Endothelial cell of umbilical vein (primary cell): ENCODE measurements around the gene STON2. TPM values are rescaled to one million over a fixed set of nuclear protein-coding genes. Genes with fewer than 3 reads are reported as not detected.

Experiments used
- BruUV-seq: library from RNA; stranded (reverse); fragments of 400-500 nt; replicated peaks from 2 replicates; lab custom pipeline; 2021; lab: Mats Ljungman, UMichigan
- CTCF ChIA-PET: fragments of 300-600, 350-600 bp; sonication (Branson Sonifier 250); formaldehyde crosslinking; loops from one replicate; lab custom pipeline; 2021; ENCODE audit warnings: antibody characterized with exemption, inconsistent platforms; lab: Charles Lee
- POLR2A ChIA-PET: fragments of 300-600, 350-600 bp; sonication (Branson Sonifier 250); formaldehyde crosslinking; loops from one replicate; lab custom pipeline; 2021; ENCODE audit warnings: antibody characterized with exemption, inconsistent platforms; lab: Charles Lee
- DNase-seq: peaks from one replicate; pipeline ENCODE4 v3.0.0-alpha.2; 2011; ENCODE audit warnings: low read depth, low spot score
- FAIRE-seq: peaks from 2 replicates; lab custom pipeline; 2011; peaks lifted over from hg19 to GRCh38; lab: Jason Lieb, UNC
- H2AFZ ChIP-seq: 2 replicates; pipeline ENCODE4 v1.6.0; 2012; ENCODE audit warnings: low read depth, low read length, control low read depth, inconsistent platforms
- H3K27ac ChIP-seq: 2 replicates; pipeline ENCODE4 v1.5.1; 2011; ENCODE audit warnings: low read depth, mild to moderate bottlenecking, control low read depth, low read length, moderate library complexity; ENCODE audit not compliant: insufficient read depth
- H3K27me3 ChIP-seq, 2 experiments: 2 replicates each; pipeline versions ENCODE4 v1.6.0 to v1.6.1; 2011; ENCODE audit warnings: low read length in 2 of 2, mixed read lengths in 1 of 2; ENCODE audit not compliant: control insufficient read depth in 2 of 2, insufficient read depth in 2 of 2
- H3K36me3 ChIP-seq, 2 experiments: 2 replicates in 1 of 2; 3 replicates in 1 of 2; pipeline ENCODE4 v1.5.1; 2011; ENCODE audit warnings: low read length in 2 of 2, mild to moderate bottlenecking in 1 of 2, moderate library complexity in 1 of 2; ENCODE audit not compliant: control insufficient read depth in 2 of 2, insufficient read depth in 2 of 2; ENCODE audit errors: extremely low read depth in 1 of 2
- H3K4me1 ChIP-seq: 3 replicates; pipeline ENCODE4 v1.5.1; 2011; ENCODE audit warnings: mild to moderate bottlenecking, low read length; ENCODE audit not compliant: control insufficient read depth, insufficient read depth; ENCODE audit errors: extremely low read depth
- H3K4me2 ChIP-seq: 2 replicates; pipeline ENCODE4 v1.6.1; 2011; ENCODE audit warnings: low read length, control low read depth, mixed read lengths; ENCODE audit not compliant: insufficient read depth
- H3K4me3 ChIP-seq, 3 experiments: fragments of 200-600 bp in 1 of 3; sonication (generic), shearing (Covaris generic) in 1 of 3; replicated peaks in 1 of 3; 2 replicates each; pipeline ENCODE4 v1.5.1; 2011 to 2016; ENCODE audit warnings: control low read depth in 3 of 3, low read length in 3 of 3, mild to moderate bottlenecking in 2 of 3, inconsistent platforms in 1 of 3, low read depth in 1 of 3, moderate library complexity in 1 of 3; ENCODE audit not compliant: insufficient read depth in 1 of 3
- H3K79me2 ChIP-seq: 2 replicates; pipeline ENCODE4 v1.6.0; 2012; ENCODE audit warnings: low read length, inconsistent platforms; ENCODE audit not compliant: control insufficient read depth, insufficient read depth
- H3K9ac ChIP-seq: replicated peaks from 2 replicates; pipeline ENCODE3; 2011; ENCODE audit warnings: low read length, control low read depth; ENCODE audit not compliant: insufficient read depth; ENCODE audit errors: extremely low read depth
- H3K9me1 ChIP-seq: replicated peaks from 3 replicates; pipeline ENCODE4 v1.6.0; 2011; ENCODE audit warnings: mild to moderate bottlenecking, low read length; ENCODE audit not compliant: control insufficient read depth, insufficient read depth; ENCODE audit errors: extremely low read depth
- H3K9me3 ChIP-seq: replicated peaks from 2 replicates; pipeline ENCODE4 v1.5.1; 2012; ENCODE audit warnings: low read length, inconsistent platforms; ENCODE audit not compliant: control insufficient read depth, insufficient read depth
- H4K20me1 ChIP-seq: replicated peaks from 2 replicates; pipeline ENCODE3; 2011; ENCODE audit warnings: mild to moderate bottlenecking, low read length; ENCODE audit not compliant: control insufficient read depth, insufficient read depth; ENCODE audit errors: extremely low read depth
- CTCF ChIP-seq, 2 donors: IDR thresholded peaks; 1 replicate in 1 of 2; 2 replicates in 1 of 2; pipeline ENCODE4 v1.5.1; 2011; ENCODE audit warnings: low read length in 2 of 2, mild to moderate bottlenecking in 2 of 2, moderate library complexity in 2 of 2, control low read depth in 1 of 2, inconsistent platforms in 1 of 2, low read depth in 1 of 2; ENCODE audit not compliant: insufficient read depth in 1 of 2; ENCODE audit errors: extremely low read depth in 1 of 2
- FOS ChIP-seq: IDR thresholded peaks from 2 replicates; pipeline ENCODE4 v1.6.1; 2011; ENCODE audit warnings: mild to moderate bottlenecking, low read length, moderate library complexity, borderline replicate concordance; ENCODE audit not compliant: insufficient read depth
- GATA2 ChIP-seq: IDR thresholded peaks from 2 replicates; pipeline ENCODE4 v1.7.0; 2011; ENCODE audit warnings: low read depth, mild to moderate bottlenecking, moderate library complexity, mixed read lengths, low read length; ENCODE audit not compliant: insufficient read length, insufficient read depth
- MAX ChIP-seq: IDR thresholded peaks from 2 replicates; pipeline ENCODE4 v1.6.1; 2011; ENCODE audit not compliant: insufficient read depth, insufficient read length
- dilution Hi-C: fragments of 300-500 bp; cut with MboI; formaldehyde crosslinking; loops from one replicate; pipeline ENCODE4 v1.15.0; 2019; ENCODE audit warnings: low sequenced_read_pairs; ENCODE audit not compliant: extremely low pct_ligation_motif_present
- intact Hi-C: fragments of 100-400 bp; cut with micrococcal nuclease; formaldehyde crosslinking; loops from one replicate; pipeline ENCODE4 v1.10.0; 2022
- polyA plus RNA-seq, 4 experiments: library from polyadenylated mRNA; depleted of rRNA in 3 of 4; stranded (reverse) in 3 of 4; unstranded in 1 of 4; fragments of >200 nt; gene quantifications; 2 replicates each; pipeline versions ENCODE4 v1.2.1 to v1.2.3, GENCODE V29; 2011 to 2012; ENCODE audit warnings: missing spikeins in 1 of 4
- total RNA-seq: library from RNA; stranded (reverse); gene quantifications from 2 replicates; pipeline ENCODE4 v1.2.3, GENCODE V29; 2021

STON2 gene
- total and polyA plus RNA-seq, 2 donors (not counting 3 experiments of a cell fraction or from before 2014, with no cell fraction given): not detected

DNA sequence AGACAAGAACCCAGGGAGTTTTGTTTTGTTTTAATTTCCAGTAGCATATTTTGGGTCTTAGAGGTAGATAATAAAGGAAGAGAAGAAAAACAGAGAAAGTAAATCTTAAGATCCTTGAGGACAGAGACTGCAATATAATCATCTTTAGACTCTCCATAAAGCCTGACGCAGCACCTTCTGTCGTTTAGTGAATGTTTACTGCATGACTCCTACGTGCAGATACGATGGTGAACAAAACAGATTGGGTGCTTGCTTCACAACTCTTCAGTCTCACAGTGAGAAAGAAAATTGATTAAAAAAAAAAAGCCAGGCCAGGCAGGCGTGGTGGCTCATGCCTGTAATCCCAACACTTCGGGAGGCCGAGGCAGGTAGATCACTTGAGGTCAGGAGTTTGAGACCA, 86.9 kb downstream of the STON2 start:
- TF ChIP-seq FOS: no peak
- TF ChIP-seq GATA2: no peak
- BruUV-seq: no TSS peak
- CTCF ChIA-PET: no interaction called here
- no peaks in the 10 kb centered on the region for H3K27me3 ChIP-seq
- H3K4me1 ChIP-seq: no peaks in the 10 kb centered on the region
- no peaks in the 10 kb centered on the region for H3K36me3 ChIP-seq
- no peaks in the 10 kb centered on the region for H4K20me1 ChIP-seq
- no peak overlapping the region for H2AFZ ChIP-seq
- POLR2A ChIA-PET: no interaction called here
- intact Hi-C loops (no loop called here), dilution Hi-C loops (no loop called here)
- no peak overlapping the region for H3K9ac ChIP-seq
- no peak overlapping the region for H3K4me2 ChIP-seq
- no peak overlapping the region for H3K27ac ChIP-seq
- no peaks in the 10 kb centered on the region for H3K9me1 ChIP-seq
- no peak for FAIRE-seq
- H3K4me3 ChIP-seq: no peak overlapping the region
- DNase-seq: no peak
- no peaks in the 10 kb centered on the region for H3K79me2 ChIP-seq
- no peaks in the 10 kb centered on the region for H3K9me3 ChIP-seq

DNA sequence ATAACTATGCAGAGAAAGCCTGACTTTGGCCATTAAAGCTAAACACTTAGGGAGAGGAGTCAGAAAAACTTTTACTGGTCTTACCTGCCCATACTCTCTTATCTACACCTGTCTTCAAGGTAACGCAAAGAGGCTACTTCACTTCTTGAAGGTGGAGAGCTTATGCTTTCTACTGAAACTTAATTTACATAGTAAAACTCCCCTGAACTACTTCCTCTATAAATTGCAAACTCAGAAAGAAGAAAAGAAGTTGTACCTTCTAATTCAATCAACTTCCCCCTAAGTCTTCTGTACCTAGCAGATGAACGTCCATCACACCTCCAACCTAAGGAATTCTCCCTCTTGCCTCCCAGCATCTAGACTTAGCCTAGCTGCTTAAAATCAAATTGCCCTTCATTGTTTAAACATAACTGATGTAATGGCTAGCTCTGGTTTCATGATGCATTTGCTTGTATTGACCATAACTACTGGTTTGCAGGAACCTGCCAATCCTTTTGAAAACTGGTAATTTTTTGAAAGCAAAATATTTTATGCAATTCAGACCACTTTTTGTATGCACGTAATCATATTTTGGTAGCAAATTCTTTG, 87.7 kb downstream of the STON2 start:
- H3K27me3 ChIP-seq: no peaks in the 10 kb centered on the region

More for the DNA sequence above, 87.7 kb downstream of the STON2 start:
- H3K9me1 ChIP-seq: no peaks in the 10 kb centered on the region
- DNase-seq (no peak), FAIRE-seq (no peak)
- POLR2A ChIA-PET: no interaction called here
- intact Hi-C loops (no loop called here), dilution Hi-C loops (no loop called here)
- H3K4me2 ChIP-seq: no peak overlapping the region
- H3K9ac ChIP-seq: no peak overlapping the region
- no peaks in the 10 kb centered on the region for H3K79me2 ChIP-seq
- no peak overlapping the region for H3K27ac ChIP-seq
- no peaks in the 10 kb centered on the region for H3K4me1 ChIP-seq
- no peaks in the 10 kb centered on the region for H4K20me1 ChIP-seq
- no peaks in the 10 kb centered on the region for H3K36me3 ChIP-seq
- CTCF ChIA-PET: no interaction called here
- BruUV-seq: no TSS peak
- H3K9me3 ChIP-seq: no peaks in the 10 kb centered on the region
- no peak overlapping the region for H2AFZ ChIP-seq
- H3K4me3 ChIP-seq: no peak overlapping the region
- TF ChIP-seq MAX (no peak), CTCF (IDR thresholded peaks at IDR 0.05; ENCODE audit: extremely low read depth in 1 of 2, insufficient read depth in 1 of 2, low read depth in 1 of 2, low read length in 2 of 2) (no peak)
